GM08714 (cell line): ENCODE results near the gene LRCOL1.

Experiments
- H3K4me3 ChIP-seq: fragments of 200-500 bp; sonication (Bioruptor generic); 2 replicates; pipeline ENCODE4 v1.5.1; 2014; ENCODE audit warnings: mild to moderate bottlenecking, low read length, inconsistent platforms
- ZNF274 ChIP-seq: IDR thresholded peaks from 2 replicates; pipeline ENCODE4 v1.6.1; 2012; ENCODE audit warnings: mild to moderate bottlenecking, low read depth, low read length

Gene LRCOL1

DNA sequence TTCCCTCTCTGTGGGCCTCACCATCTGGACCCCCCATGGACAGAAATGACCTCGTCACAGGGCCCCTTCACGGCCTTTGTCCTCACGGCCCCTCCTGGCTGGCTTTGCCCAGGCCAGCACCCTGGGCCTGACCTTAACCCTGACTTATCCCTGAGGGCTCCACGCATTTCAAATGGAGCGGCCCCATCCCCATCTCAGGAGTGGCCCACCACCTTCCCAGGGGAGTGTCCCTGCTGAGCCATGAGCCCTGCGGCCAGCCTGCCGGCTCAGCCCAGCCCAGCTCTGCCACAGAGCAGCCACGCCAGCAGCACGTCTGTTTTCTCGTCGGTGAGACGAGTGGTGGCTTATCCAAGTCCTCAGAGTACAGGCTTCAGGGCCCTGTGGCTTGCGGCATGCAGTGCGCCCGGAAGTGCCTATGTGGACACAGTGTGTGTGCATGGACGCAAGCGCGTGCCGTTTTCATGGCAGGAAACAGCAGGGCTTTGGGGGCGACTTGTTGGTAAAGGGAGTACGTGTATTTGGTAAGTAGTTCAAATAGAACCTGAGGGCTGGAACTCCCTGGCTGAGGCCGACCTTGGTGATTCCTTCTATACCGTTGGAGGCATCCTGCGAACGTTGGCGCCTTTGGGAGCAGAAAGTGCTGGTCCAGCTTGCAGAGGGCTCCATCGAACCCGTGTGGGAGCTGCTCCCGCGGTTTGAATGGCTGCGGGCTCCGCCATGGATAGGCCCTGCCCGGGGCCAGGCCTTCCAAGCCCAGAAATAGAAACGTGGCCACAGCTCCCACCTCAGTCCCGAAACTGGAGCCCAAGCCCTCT is 52.1 kb downstream of the LRCOL1 start:
- TF ChIP-seq ZNF274, result no peak
- no peak overlapping the region for H3K4me3 ChIP-seq

DNA sequence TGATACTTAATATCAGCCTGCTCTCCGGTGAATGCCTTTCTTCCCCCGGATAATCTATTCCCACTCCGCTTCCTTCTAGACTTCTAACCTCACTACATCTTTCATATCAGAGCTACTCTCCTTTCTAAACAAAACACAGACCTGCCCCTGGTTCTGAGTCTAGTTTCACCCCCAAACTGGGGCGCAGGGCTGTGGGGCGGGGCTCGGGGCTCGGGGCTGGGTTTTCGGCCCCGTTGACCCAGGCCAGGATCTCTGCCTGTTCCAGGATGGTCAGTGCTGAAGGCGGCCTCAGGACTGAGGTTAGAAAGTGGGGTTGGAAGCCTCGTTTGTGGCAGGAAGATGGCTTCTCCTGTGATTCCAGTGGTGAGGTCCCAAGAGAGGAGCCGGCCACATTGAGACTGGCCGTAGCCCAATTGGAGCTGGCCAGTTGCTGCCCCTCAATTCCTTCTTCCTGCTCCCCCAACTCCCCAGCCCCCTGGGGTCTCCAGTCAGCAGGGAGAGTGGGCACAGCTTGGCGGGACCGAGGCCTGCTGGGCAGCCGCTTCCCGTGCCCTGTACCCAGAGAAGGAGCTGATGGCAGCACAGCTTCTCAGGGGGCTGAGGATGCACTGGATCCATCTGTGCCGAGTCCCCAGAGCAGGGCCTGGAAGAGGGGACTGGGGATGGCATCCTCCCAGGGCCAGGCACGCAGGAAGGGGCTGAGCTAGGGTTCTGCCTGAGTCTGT is 52.9 kb downstream of the LRCOL1 start:
- no peak overlapping the region for H3K4me3 ChIP-seq
- no peak for TF ChIP-seq ZNF274

DNA sequence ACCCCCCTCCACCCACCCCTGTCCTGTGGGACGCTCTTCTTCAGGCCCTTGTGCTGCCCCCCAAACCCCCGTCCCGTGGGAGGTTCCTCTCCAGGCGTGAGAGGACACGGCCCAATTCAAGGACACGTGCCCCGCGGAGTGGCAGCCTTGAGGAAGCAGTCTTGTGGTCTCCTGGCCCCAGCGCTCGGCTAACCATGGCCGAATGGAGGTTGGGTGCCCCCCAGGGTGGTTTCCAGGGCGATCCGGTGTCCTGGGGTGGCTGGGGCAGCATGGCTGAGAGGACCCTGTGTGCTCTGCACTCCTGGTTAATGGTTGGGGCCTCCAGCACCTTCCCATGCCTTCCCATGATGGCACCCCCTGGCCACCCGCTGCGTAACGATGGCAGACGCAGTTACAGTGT is 53.6 kb downstream of the LRCOL1 start:
- TF ChIP-seq ZNF274, result no peak
- no peak overlapping the region for H3K4me3 ChIP-seq

GRCh38 chr12:132556216-132556615 is 54.2 kb downstream of the LRCOL1 start:
- TF ChIP-seq ZNF274, result no peak
- no peak overlapping the region for H3K4me3 ChIP-seq

DNA sequence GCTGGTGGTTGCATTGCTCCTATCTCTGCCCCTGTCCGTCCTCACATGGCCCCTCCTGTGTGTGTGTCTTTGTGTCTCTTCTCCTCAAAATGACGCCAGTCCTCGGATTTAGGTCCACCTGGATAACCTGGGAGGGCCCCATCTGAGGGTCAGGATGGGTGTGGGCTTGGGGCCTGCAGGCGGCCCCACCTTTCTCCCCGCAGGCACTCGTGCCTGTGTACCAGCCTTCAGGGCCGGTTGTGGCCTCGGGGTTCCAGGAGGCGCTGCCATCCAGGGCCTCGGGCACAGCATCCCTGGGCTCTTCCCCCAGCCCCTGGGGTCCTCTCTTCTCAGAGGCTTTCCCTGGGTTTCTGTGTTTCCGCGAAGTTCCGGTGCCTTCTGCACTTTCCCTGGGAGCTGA is 54.7 kb downstream of the LRCOL1 start:
- no peak for TF ChIP-seq ZNF274

GRCh38 chr12:132554845-132555630 is 55.3 kb downstream of the LRCOL1 start:
- no peak for TF ChIP-seq ZNF274
- H3K4me3 ChIP-seq, result no peak overlapping the region

More for the DNA sequence above, 54.7 kb downstream of the LRCOL1 start:
- H3K4me3 ChIP-seq, result no peak overlapping the region
